ENCODE measurements around the gene SDK1. TPM values are rescaled to one million over a fixed set of nuclear protein-coding genes. Genes with fewer than 3 reads are reported as not detected.

The SDK1 gene
- total and polyA plus RNA-seq, 2 of the 8 experiments (the other 6 are each of a cell fraction or from before 2014, with no cell fraction given): 3.3 to 7.2 TPM

DNA sequence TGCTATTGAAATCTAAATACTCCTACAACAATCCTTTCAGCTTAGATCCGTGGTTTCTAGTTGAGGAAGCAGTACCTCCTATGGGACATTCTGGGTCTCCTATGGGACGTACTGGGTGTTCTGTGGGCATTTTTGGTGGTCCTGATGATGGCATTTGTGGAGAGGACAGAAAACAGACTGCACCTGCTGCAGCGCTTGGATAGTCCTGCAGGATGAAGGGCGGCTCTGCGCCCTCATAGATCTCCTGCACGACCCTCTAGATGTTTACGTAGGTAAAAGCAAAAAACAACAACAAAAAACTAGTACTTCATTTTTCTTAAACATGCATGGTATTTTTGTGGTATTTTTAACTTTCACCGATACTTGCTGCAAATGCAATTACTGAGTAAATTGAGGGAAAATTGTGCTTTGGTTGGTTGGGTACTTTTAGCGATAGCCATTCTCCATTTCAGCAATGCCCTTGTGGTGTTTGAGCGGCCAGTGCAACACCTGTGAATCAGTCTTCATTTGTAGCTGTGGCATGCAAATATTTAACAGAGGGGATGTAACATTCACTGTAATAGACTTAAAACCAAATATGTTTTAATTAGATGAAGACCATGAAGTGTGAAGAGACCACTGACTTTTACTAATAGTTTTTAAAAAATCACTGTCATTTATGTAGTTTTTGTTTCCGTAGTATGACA, 461.2 kb downstream of the SDK1 start (continued):
- TF ChIP-seq USF2 (IDR thresholded peaks at IDR 0.05; ENCODE audit: low read length) (no peak), ASH2L (IDR thresholded peaks at IDR 0.05; ENCODE audit: low read length) (no peak), ATF2 (IDR thresholded peaks at IDR 0.05; ENCODE audit: low read length) (no peak)
